HFF-Myc (cell line): Measurements from ENCODE around the gene PLA1A.
A peak's percentile ranks its signal among the peaks of the same experiment; 100 is the strongest.

ENCODE experiments used
- DNase-seq: peaks from one replicate; pipeline ENCODE4 v3.0.0-alpha.2; 2011; ENCODE audit warnings: low read depth; ENCODE audit errors: extremely low read depth
- H3K4me3 ChIP-seq: replicated peaks from 2 replicates; pipeline ENCODE4 v1.5.1; 2011; ENCODE audit warnings: low read depth, mild to moderate bottlenecking, control low read depth, low read length
- CTCF ChIP-seq: IDR thresholded peaks from 2 replicates; pipeline ENCODE4 v1.5.1; 2012; ENCODE audit warnings: mild to moderate bottlenecking, low read depth, low read length, control low read depth; ENCODE audit errors: missing control alignments

The PLA1A gene

GRCh38 chr3:119595639-119596334, 1.9 kb upstream of the PLA1A start:
- no peak for TF ChIP-seq CTCF
- no peak for DNase-seq
- no peak overlapping the region for H3K4me3 ChIP-seq

- no peak overlapping the region for H3K4me3 ChIP-seq
- TF ChIP-seq CTCF = no peak
- no peak for DNase-seq
Observed at GRCh38 chr3:119596398-119596797, 1.3 kb upstream of the PLA1A start.

- DNase-seq = no peak
- H3K4me3 ChIP-seq = no peak overlapping the region
- TF ChIP-seq CTCF = no peak
Observed at GRCh38 chr3:119598410-119599098, 869 bp downstream of the PLA1A start.

GRCh38 chr3:119599558-119600174, 2.0 kb downstream of the PLA1A start:
- no peak for DNase-seq
- no peak overlapping the region for H3K4me3 ChIP-seq
- TF ChIP-seq CTCF = no peak

- peak; percentile 40 for TF ChIP-seq CTCF
- H3K4me3 ChIP-seq = no peak overlapping the region
- no peak for DNase-seq
Observed at GRCh38 chr3:119600732-119601131, 3.0 kb downstream of the PLA1A start.

- DNase-seq = no peak
- H3K4me3 ChIP-seq = no peak overlapping the region
- no peak for TF ChIP-seq CTCF
Observed at GRCh38 chr3:119601154-119601553, 3.5 kb downstream of the PLA1A start.
